HCT116 (cell line): Measurements from ENCODE around the gene TOLLIP. TPM values are rescaled to one million over a fixed set of nuclear protein-coding genes. Genes with fewer than 3 reads are reported as not detected.

Experiments
- ATAC-seq: fragments of 200-7000 bp; cut with Tn5 transposase; 2 replicates; pipeline ENCODE4 v1.9.1; 2020; ENCODE audit warnings: mild to moderate bottlenecking, moderate library complexity
- BruUV-seq: library from RNA; stranded (reverse); fragments of 400-500 nt; replicated peaks from 2 replicates; lab custom pipeline; 2021; lab: Mats Ljungman, UMichigan
- CTCF ChIA-PET: fragments of 300-600 bp; sonication (Branson Sonifier 250); formaldehyde crosslinking; loops from one replicate; lab custom pipeline; 2021; ENCODE audit warnings: antibody characterized with exemption; lab: Charles Lee
- POLR2A ChIA-PET: fragments of 300-600, 350-600 bp; sonication (Branson Sonifier 250); formaldehyde crosslinking; loops from one replicate; lab custom pipeline; 2021; ENCODE audit warnings: antibody characterized with exemption; lab: Charles Lee
- RAD21 ChIA-PET, 2 experiments: fragments of 300-600 bp; sonication (Branson Sonifier 250); formaldehyde crosslinking; loops; one replicate each; lab custom pipeline; 2023; ENCODE audit warnings: low total read pairs in 2 of 2; ENCODE audit not compliant: uncharacterized antibody in 2 of 2, unreplicated experiment in 2 of 2, low non-redundant PET in 1 of 2; lab: Charles Lee
- DNase-seq: peaks from one replicate; pipeline ENCODE4 v3.0.0-alpha.2; 2010; ENCODE audit warnings: low read depth, low spot score
- H2AFZ ChIP-seq: fragments of 200-600 bp; shearing (Covaris generic), sonication (generic); 2 replicates; pipeline ENCODE4 v1.6.1; 2017; ENCODE audit warnings: low read depth, mixed run types, mixed read lengths, antibody characterized with exemption, low read length; ENCODE audit not compliant: poor library complexity, severe bottlenecking
- H3K27ac ChIP-seq: 2 replicates; pipeline ENCODE4 v1.5.1; 2012; ENCODE audit warnings: low read depth, low read length
- H3K27me3 ChIP-seq: fragments of 200-600 bp; sonication (generic); 2 replicates; pipeline ENCODE4 v1.6.1; 2016; ENCODE audit warnings: mixed run types, low read length, mixed read lengths; ENCODE audit not compliant: insufficient read depth
- H3K36me3 ChIP-seq, 2 experiments: fragments of 200-500 bp in 1 of 2; fragments of 200-600 bp in 1 of 2; sonication (Bioruptor generic) in 1 of 2; sonication (generic) in 1 of 2; 2 replicates each; pipeline versions ENCODE4 v1.5.1 to v1.6.1; 2014 to 2016; ENCODE audit warnings: low read length in 2 of 2, inconsistent platforms in 1 of 2, mixed read lengths in 1 of 2, mixed run types in 1 of 2; ENCODE audit not compliant: insufficient read depth in 2 of 2, control insufficient read depth in 1 of 2
- H3K4me1 ChIP-seq, 2 experiments: fragments of 200-600 bp in 1 of 2; sonication (generic) in 1 of 2; 2 replicates each; pipeline versions ENCODE4 v1.5.1 to v1.6.1; 2012 to 2017; ENCODE audit warnings: low read length in 2 of 2, inconsistent platforms in 1 of 2, mild to moderate bottlenecking in 1 of 2, mixed read lengths in 1 of 2, mixed run types in 1 of 2, moderate library complexity in 1 of 2; ENCODE audit not compliant: insufficient read depth in 2 of 2, control insufficient read depth in 1 of 2
- H3K4me2 ChIP-seq: fragments of 200-600 bp; sonication (generic); 2 replicates; pipeline ENCODE4 v1.6.1; 2017; ENCODE audit warnings: mixed run types, low read length, mixed read lengths
- H3K4me3 ChIP-seq, 2 experiments: fragments of 200-600 bp in 1 of 2; sonication (generic) in 1 of 2; replicated peaks in 1 of 2; 2 replicates each; pipeline ENCODE4 v1.5.1; 2011 to 2016; ENCODE audit warnings: low read length in 2 of 2, control low read depth in 1 of 2, low read depth in 1 of 2, mild to moderate bottlenecking in 1 of 2, mixed read lengths in 1 of 2, mixed run types in 1 of 2
- H3K79me2 ChIP-seq: fragments of 200-600 bp; sonication (generic); 2 replicates; pipeline ENCODE4 v1.6.1; 2017; ENCODE audit warnings: mild to moderate bottlenecking, mixed run types, low read length, moderate library complexity, mixed read lengths; ENCODE audit not compliant: insufficient read depth
- H3K9ac ChIP-seq: fragments of 200-600 bp; sonication (generic); 2 replicates; pipeline ENCODE4 v1.6.1; 2016; ENCODE audit warnings: low read length, mixed read lengths
- H3K9me2 ChIP-seq: fragments of 200-600 bp; sonication (generic), shearing (Covaris generic); 2 replicates; pipeline ENCODE4 v1.6.1; 2017; ENCODE audit warnings: mixed run types, mild to moderate bottlenecking, moderate library complexity; ENCODE audit not compliant: insufficient read depth
- H3K9me3 ChIP-seq, 2 experiments: fragments of 200-500 bp in 1 of 2; fragments of 200-600 bp in 1 of 2; sonication (Bioruptor generic) in 1 of 2; sonication (generic) in 1 of 2; 2 replicates each; pipeline ENCODE4 v1.6.1; 2014 to 2017; ENCODE audit warnings: low read length in 2 of 2, mixed read lengths in 2 of 2, inconsistent platforms in 1 of 2, low read depth in 1 of 2, mild to moderate bottlenecking in 1 of 2, mixed run types in 1 of 2, moderate library complexity in 1 of 2; ENCODE audit not compliant: control insufficient read depth in 1 of 2, insufficient read depth in 1 of 2
- H4K20me1 ChIP-seq: fragments of 200-600 bp; sonication (generic), shearing (Covaris generic); 2 replicates; pipeline ENCODE4 v1.6.1; 2017; ENCODE audit warnings: mixed run types, mild to moderate bottlenecking, moderate library complexity; ENCODE audit not compliant: insufficient read depth
- ATF3 ChIP-seq: IDR thresholded peaks from 2 replicates; pipeline ENCODE4 v1.6.1; 2012
- CBX3 ChIP-seq: IDR thresholded peaks from 2 replicates; pipeline ENCODE4 v1.6.1; 2012; ENCODE audit warnings: low read depth
- CEBPB ChIP-seq: IDR thresholded peaks from 2 replicates; pipeline ENCODE4 v1.6.1; 2012; ENCODE audit warnings: low read depth
- EGR1 ChIP-seq: IDR thresholded peaks from 2 replicates; pipeline ENCODE4 v1.6.1; 2012; ENCODE audit warnings: low read depth
- EZH2 ChIP-seq: fragments of 200-600 bp; sonication (generic); IDR thresholded peaks from 2 replicates; pipeline ENCODE4 v1.6.1; 2017; ENCODE audit warnings: antibody characterized with exemption, mixed run types
- JUND ChIP-seq: IDR thresholded peaks from 2 replicates; pipeline ENCODE4 v1.6.1; 2012
- MAX ChIP-seq: IDR thresholded peaks from 2 replicates; pipeline ENCODE4 v1.6.1; 2012
- RAD21 ChIP-seq: IDR thresholded peaks from 2 replicates; pipeline ENCODE4 v1.6.1; 2012; ENCODE audit warnings: low read depth, mild to moderate bottlenecking
- REST ChIP-seq: IDR thresholded peaks from 2 replicates; pipeline ENCODE4 v1.6.1; 2012; ENCODE audit warnings: low read depth
- SP1 ChIP-seq: IDR thresholded peaks from 2 replicates; pipeline ENCODE4 v1.6.1; 2012; ENCODE audit warnings: low read depth
- TCF7L2 ChIP-seq: IDR thresholded peaks from 2 replicates; pipeline ENCODE4 v1.7.0; 2011; ENCODE audit warnings: borderline replicate concordance, inconsistent platforms; ENCODE audit not compliant: insufficient read depth, insufficient read length; ENCODE audit errors: extremely low read depth
- ZBTB33 ChIP-seq: IDR thresholded peaks from 2 replicates; pipeline ENCODE4 v1.6.1; 2011; ENCODE audit warnings: mild to moderate bottlenecking, low read length, moderate library complexity; ENCODE audit not compliant: insufficient replicate concordance; ENCODE audit errors: extremely low read depth
- ZFX ChIP-seq: fragments of 450-650 bp; IDR thresholded peaks from 2 replicates; pipeline ENCODE4 v1.6.1; 2017
- ZNF274 ChIP-seq: fragments of 200-500 bp; sonication (Bioruptor generic); IDR thresholded peaks from 2 replicates; pipeline ENCODE4 v1.6.1; 2014; ENCODE audit warnings: mild to moderate bottlenecking, low read depth, low read length, inconsistent platforms
- intact Hi-C: fragments of 100-400 bp; cut with micrococcal nuclease; formaldehyde crosslinking; loops from 2 replicates; pipeline ENCODE4 v1.10.0; 2022
- total RNA-seq: library from RNA; stranded (reverse); gene quantifications from one replicate; pipeline ENCODE4 v1.2.1, GENCODE V29; 2021; ENCODE audit not compliant: unreplicated experiment

The TOLLIP gene
- total RNA-seq, 1 experiment from 2014 or later, result 28.5 TPM

GRCh38 chr11:1299621-1300020 is 9.8 kb downstream of the TOLLIP start:
- Histone ChIP-seq H3K79me2 (peaks cover 45% of the 10 kb centered on the region), H3K4me3 (no peak overlapping the region), H4K20me1 (no peaks in the 10 kb centered on the region), H3K4me2 (no peak overlapping the region)
- POLR2A ChIA-PET, result no interaction called here
- TF ChIP-seq ZNF274 (no peak), EZH2 (no peak), TCF7L2 (no peak), EGR1 (no peak), ZBTB33 (no peak), REST (no peak), CEBPB (no peak), ZFX (no peak), ATF3 (no peak), MAX (no peak), JUND (no peak), RAD21 (no peak), SP1 (no peak), CBX3 (no peak)
- TF ChIP-seq, all 23 proteins: peak for 0
- ChIA-PET RAD21 (no interaction called here), CTCF (no interaction called here)
- Histone ChIP-seq H2AFZ (no peak overlapping the region), H3K27me3 (no peaks in the 10 kb centered on the region), H3K9me2 (no peaks in the 10 kb centered on the region), H3K36me3 (0 out of 4 replicates have a peak, but pooled peaks cover 0 to 2% of the 10 kb centered on the region in 2 experiments), H3K4me1 (peaks cover 0 to 2% of the 10 kb centered on the region in 2 experiments; a peak in 1 of 4 replicates), H3K9me3 (no peaks in the 10 kb centered on the region), H3K27ac (no peak overlapping the region), H3K9ac (no peak overlapping the region)
- no TSS peak for BruUV-seq
- ATAC-seq (no peak), DNase-seq (no peak)
- intact Hi-C loops, result no loop called here
